Activated naive CD4-positive, alpha-beta T cell treated with anti-CD3 and anti-CD28 coated beads, Interleukin-2, amount 10 ng/mL, durations not matched to agents 7 days and 5 days (primary cell): ENCODE measurements around the gene NTMT1.

Source experiments
- CTCF ChIA-PET: fragments of 350-600 bp; sonication (Branson Sonifier 250); formaldehyde crosslinking; loops from one replicate; lab custom pipeline; 2021; ENCODE audit warnings: antibody characterized with exemption; lab: Charles Lee
- DNase-seq: peaks from one replicate; pipeline ENCODE4 v3.0.0-alpha.2; 2020
- H3K27ac Mint-ChIP-seq: one replicate; pipeline ENCODE4 v1.8.0; 2021; ENCODE audit warnings: mild to moderate bottlenecking, moderate library complexity, mixed read lengths
- H3K27me3 Mint-ChIP-seq: one replicate; pipeline ENCODE4 v1.8.0; 2021; ENCODE audit warnings: mild to moderate bottlenecking, mixed read lengths
- H3K36me3 Mint-ChIP-seq: one replicate; pipeline ENCODE4 v1.8.0; 2021; ENCODE audit warnings: mixed read lengths
- H3K4me1 Mint-ChIP-seq: one replicate; pipeline ENCODE4 v1.8.0; 2021; ENCODE audit warnings: mixed read lengths
- H3K4me3 Mint-ChIP-seq: one replicate; pipeline ENCODE4 v1.8.0; 2021; ENCODE audit warnings: mild to moderate bottlenecking, moderate library complexity, mixed read lengths
- H3K9me3 Mint-ChIP-seq: one replicate; pipeline ENCODE4 v1.8.0; 2021; ENCODE audit warnings: mixed read lengths

Gene NTMT1

DNA sequence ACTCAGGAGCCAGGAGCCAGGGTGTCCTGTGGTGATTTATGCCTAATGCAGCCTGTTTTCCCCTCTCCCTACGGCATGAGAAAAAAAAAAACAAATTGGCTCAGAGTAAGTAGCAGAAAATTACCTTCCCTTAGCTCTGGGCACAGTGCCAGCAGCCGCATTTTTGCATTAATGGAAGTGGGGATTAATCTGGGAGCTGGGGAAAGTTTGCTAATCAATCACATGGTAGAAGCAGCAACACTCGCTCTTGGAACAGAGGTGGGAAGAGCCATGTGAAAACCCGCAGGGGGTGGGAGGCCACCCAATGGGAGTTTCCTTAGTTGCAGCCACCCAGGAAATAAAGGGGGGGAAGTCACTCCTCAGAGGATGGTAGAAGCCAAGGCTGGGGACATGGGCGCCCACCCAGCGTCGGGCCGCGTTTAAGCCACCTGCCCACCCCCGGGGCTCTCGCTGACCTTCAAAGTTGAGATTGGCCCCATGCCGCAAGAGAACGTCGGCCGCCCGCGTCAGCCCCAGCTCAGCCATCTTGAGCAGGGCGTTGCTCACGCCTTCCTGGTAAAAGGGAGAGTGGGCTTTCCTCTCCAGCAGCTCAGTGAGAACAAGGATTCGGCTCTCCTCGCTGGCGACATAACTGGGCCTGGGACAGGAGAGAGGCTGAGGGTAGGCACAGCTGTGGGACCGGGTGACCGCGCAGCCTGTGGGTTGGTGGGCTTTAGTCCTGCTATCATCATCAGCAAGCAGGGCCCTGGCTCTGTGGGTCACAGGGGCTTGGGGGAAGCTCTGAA lies 14.3 kb downstream of the NTMT1 start:
- Mint-ChIP-seq H3K36me3 (peaks cover 16% of the 10 kb centered on the region), H3K27ac (peak overlapping the region; percentile 37), H3K9me3 (no peaks in the 10 kb centered on the region), H3K4me3 (peak overlapping the region; percentile 72), H3K27me3 (no peaks in the 10 kb centered on the region), H3K4me1 (peaks cover 23% of the 10 kb centered on the region)
- DNase-seq = no peak
- CTCF ChIA-PET = interaction anchor here (0.8 to 2.3 kb wide), 5 partner anchors 11 to 497 kb away, joined by 3 to 15 read pairs (median 4); partner anchors contain the start of gene NTMT1

GRCh38 chr9:129640871-129641749 lies 15.1 kb downstream of the NTMT1 start:
- Mint-ChIP-seq H3K27me3 (no peaks in the 10 kb centered on the region), H3K9me3 (no peaks in the 10 kb centered on the region), H3K36me3 (peaks cover 12% of the 10 kb centered on the region), H3K4me1 (peaks cover 23% of the 10 kb centered on the region), H3K4me3 (peak overlapping the region; percentile 72), H3K27ac (peak overlapping the region; percentile 71)
- CTCF ChIA-PET = interaction anchor here (1.2 to 2.0 kb wide), 2 partner anchors 12 to 149 kb away, joined by 4 to 5 read pairs; no protein-coding TSS in a partner anchor
- DNase-seq = peak; percentile 38

DNA sequence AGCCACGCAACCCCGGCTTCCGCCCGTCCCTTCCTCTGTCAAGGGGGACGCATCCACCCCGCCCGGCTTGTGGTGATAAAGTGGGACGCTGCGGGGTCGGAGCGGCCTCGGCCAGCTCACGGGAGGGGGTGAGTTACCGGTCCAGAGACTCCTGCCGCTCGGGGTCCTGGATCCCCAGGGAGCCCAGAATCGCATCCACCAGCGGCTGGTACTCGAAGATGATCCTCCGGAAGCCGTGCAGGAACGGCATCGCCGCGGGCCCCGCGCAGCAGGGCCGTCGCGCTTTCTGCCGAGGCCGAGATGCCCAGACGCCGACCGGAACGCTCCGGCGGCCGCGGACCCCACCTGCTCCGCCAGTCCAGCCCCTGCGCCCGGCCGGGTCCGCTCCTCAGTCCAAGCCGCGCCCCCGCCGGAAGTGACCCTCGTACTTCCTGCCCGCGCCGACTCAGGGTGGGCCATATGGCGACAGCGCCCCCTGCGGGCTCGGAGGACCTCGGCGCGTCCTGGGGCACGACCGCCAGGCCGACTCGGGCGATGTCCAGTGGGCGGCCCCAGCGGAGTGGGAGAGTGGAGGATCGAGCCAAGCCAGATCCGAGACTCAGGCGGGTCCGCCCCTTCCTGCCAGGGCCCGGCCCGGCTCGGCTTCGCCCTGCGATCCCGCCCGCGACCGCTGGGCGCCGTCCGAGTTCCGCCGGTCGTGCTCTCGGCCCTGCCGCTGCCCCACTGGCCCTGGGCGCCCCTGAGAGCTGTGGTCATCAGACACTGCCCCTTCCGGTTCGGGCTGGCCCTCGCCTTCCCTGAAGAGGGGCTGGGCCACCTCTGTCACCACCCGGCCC lies 16.0 kb downstream of the NTMT1 start, which contains the start of gene ASB6:
TSS of gene ASB6 (minus strand) at position 402 of the 836 bp plus-strand sequence. CDS start at position 250, 152 bp downstream.
- CTCF ChIA-PET = interaction anchor here (0.8 to 2.4 kb wide), 8 partner anchors 17 to 148 kb away, joined by 3 to 13 read pairs (median 6); no protein-coding TSS in a partner anchor
- Mint-ChIP-seq H3K27ac (peak within 1 kb of the TSS; percentile 86), H3K36me3 (peaks cover 12% of the 10 kb centered on the region), H3K4me3 (peak within 1 kb of the TSS; percentile 72), H3K4me1 (peaks cover 23% of the 10 kb centered on the region), H3K9me3 (no peaks in the 10 kb centered on the region), H3K27me3 (no peaks in the 10 kb centered on the region)
- peak; percentile 94 for DNase-seq

DNA sequence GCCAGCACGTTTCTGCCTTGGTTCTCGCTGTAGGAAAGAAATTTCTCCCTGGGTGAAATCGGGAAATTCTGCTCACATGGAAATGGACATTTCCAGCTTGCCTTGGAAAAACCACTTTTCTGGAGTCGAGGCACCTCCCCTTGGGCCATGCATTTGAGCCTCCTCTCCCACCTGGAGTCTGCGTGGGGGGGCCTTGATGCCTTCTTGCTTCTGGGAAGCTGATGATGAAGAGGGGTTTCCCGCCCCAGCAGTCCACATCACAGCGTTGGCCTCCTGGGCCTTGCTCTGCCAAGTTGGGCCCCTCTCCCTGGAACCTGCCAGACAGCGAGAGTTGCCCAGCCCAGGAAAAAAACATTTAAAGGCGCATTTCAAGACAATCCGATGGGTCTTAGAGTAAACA lies 17.7 kb downstream of the NTMT1 start:
- CTCF ChIA-PET = interaction anchor here (0.7 to 2.4 kb wide), 8 partner anchors 12 to 146 kb away, joined by 3 to 13 read pairs (median 7); no protein-coding TSS in a partner anchor
- Mint-ChIP-seq H3K9me3 (no peaks in the 10 kb centered on the region), H3K27me3 (no peaks in the 10 kb centered on the region), H3K36me3 (peaks cover 2% of the 10 kb centered on the region), H3K4me3 (no peak overlapping the region), H3K4me1 (peaks cover 21% of the 10 kb centered on the region), H3K27ac (no peak overlapping the region)
- no peak for DNase-seq

- CTCF ChIA-PET = interaction anchor here (0.8 to 2.1 kb wide), 4 partner anchors 12 to 139 kb away, joined by 3 to 9 read pairs (median 4); no protein-coding TSS in a partner anchor
- Mint-ChIP-seq H3K4me3 (no peak overlapping the region), H3K4me1 (peaks cover 21% of the 10 kb centered on the region), H3K36me3 (peaks cover 1% of the 10 kb centered on the region), H3K27ac (no peak overlapping the region), H3K9me3 (no peaks in the 10 kb centered on the region), H3K27me3 (no peaks in the 10 kb centered on the region)
- DNase-seq = no peak
These were observed 18.4 kb downstream of the NTMT1 start for GRCh38 chr9:129644365-129644764.

GRCh38 chr9:129644902-129645301 lies 18.9 kb downstream of the NTMT1 start:
- H3K27ac Mint-ChIP-seq = no peak overlapping the region
- no peaks in the 10 kb centered on the region for H3K27me3 Mint-ChIP-seq
- H3K4me3 Mint-ChIP-seq = no peak overlapping the region
- H3K36me3 Mint-ChIP-seq = no peaks in the 10 kb centered on the region
- CTCF ChIA-PET = interaction anchor here (0.8 kb wide), 1 partner anchor 139 kb away, joined by 4 read pairs; no protein-coding TSS in a partner anchor
- H3K4me1 Mint-ChIP-seq = peaks cover 19% of the 10 kb centered on the region
- H3K9me3 Mint-ChIP-seq = no peaks in the 10 kb centered on the region
- DNase-seq = no peak

DNA sequence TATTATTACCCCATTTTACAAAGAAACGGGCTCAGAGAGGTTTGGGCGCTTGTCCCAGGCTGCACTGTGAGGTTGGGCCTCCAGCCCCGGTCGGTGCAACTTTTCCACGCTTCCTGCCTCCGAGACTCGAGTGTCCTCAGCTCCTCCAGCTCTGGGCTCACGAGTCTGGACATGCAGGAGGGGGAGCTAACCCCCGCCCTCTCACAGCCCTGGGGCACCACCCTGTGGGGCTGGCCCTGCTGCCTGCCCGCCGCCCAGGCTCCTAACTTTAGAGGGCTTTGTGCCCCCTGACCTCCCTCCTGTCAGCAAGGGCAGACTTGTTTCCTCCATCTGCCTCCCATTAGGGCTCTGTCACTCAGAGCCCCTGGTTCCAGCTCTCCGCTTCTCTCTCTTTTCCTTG lies 20.3 kb downstream of the NTMT1 start:
- H3K9me3 Mint-ChIP-seq = no peaks in the 10 kb centered on the region
- CTCF ChIA-PET = no interaction called here
- no peaks in the 10 kb centered on the region for H3K36me3 Mint-ChIP-seq
- no peak overlapping the region for H3K4me3 Mint-ChIP-seq
- no peak for DNase-seq
- peaks cover 5% of the 10 kb centered on the region for H3K4me1 Mint-ChIP-seq
- H3K27me3 Mint-ChIP-seq = peaks cover 2% of the 10 kb centered on the region
- H3K27ac Mint-ChIP-seq = no peak overlapping the region

DNA sequence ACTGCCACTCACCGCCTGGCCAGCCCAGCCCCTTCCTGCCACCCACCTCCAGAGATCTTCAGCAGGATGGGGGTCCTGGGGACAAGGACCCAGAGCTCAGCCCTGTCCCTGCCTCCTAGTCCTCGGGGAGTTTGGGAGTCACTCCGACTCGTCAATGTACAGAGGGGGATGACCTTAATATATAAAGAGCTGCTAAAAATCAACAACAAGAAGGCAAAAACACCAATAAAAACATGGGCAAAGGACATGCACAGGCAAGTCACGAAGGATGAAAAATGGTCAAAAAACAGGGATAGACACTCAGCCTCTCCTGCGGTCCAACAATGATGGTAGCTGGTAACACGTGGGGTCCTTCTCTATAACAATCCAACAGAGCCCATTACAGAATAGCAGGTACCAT lies 20.7 kb downstream of the NTMT1 start:
- peaks cover 3% of the 10 kb centered on the region for H3K4me1 Mint-ChIP-seq
- CTCF ChIA-PET = no interaction called here
- H3K27me3 Mint-ChIP-seq = peaks cover 5% of the 10 kb centered on the region
- DNase-seq = no peak
- H3K27ac Mint-ChIP-seq = no peak overlapping the region
- H3K9me3 Mint-ChIP-seq = no peaks in the 10 kb centered on the region
- H3K4me3 Mint-ChIP-seq = no peak overlapping the region
- no peaks in the 10 kb centered on the region for H3K36me3 Mint-ChIP-seq

DNA sequence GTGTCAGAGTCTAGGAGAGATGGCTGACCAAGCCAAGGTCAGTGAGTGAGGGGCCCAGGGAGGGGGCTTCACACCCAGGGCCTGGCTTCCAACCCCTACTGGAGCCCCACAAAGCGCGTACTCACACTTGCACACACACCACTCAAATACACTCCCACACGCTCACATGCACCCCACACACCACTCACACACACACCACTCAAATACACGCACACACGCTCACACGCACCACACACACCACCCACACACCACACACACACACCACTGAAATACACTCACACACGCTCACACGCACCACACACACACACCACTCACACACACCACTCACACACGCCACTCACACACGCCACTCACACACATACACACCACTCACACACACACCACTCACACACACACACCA lies 21.7 kb downstream of the NTMT1 start:
- DNase-seq = no peak
- H3K4me3 Mint-ChIP-seq = no peak overlapping the region
- no peak overlapping the region for H3K27ac Mint-ChIP-seq
- peaks cover 5% of the 10 kb centered on the region for H3K27me3 Mint-ChIP-seq
- peaks cover under 1% of the 10 kb centered on the region for H3K4me1 Mint-ChIP-seq
- CTCF ChIA-PET = no interaction called here
- no peaks in the 10 kb centered on the region for H3K9me3 Mint-ChIP-seq
- no peaks in the 10 kb centered on the region for H3K36me3 Mint-ChIP-seq

DNA sequence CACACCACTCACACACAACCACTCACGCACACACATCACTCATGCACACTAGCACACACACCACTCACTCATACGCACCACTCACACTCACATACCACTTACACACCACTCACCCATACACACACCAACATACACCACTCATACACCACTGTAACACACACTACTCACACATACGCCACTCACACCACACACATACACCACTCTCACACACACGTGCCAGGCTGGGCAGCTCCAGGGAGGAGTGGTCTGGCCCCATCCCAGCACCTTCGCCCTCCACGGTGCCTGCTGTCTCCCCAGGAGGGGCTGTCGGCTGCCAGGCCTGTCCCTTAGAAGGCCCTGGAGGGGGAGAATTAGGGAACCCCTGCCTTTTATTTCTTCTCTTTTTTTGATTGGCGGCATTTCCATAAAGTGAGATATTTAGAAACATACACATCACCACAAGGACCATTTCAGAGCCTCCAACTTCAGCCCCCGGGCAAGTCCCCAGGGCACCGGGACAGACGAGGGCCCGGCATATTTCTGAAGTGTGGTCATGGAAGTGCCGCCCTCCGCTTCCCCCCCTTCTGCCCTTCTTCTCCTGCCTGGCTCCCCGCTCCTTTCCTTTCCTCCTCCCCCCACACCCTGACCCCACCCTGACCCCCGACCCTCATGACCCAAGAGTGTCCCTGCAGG lies 22.3 kb downstream of the NTMT1 start:
- DNase-seq = no peak
- CTCF ChIA-PET = no interaction called here
- H3K36me3 Mint-ChIP-seq = no peaks in the 10 kb centered on the region
- peaks cover 5% of the 10 kb centered on the region for H3K27me3 Mint-ChIP-seq
- no peaks in the 10 kb centered on the region for H3K9me3 Mint-ChIP-seq
- no peak overlapping the region for H3K4me3 Mint-ChIP-seq
- H3K4me1 Mint-ChIP-seq = no peaks in the 10 kb centered on the region
- no peak overlapping the region for H3K27ac Mint-ChIP-seq

GRCh38 chr9:129648764-129649115 lies 22.8 kb downstream of the NTMT1 start:
- no peaks in the 10 kb centered on the region for H3K36me3 Mint-ChIP-seq
- DNase-seq = no peak
- no peak overlapping the region for H3K27ac Mint-ChIP-seq
- H3K9me3 Mint-ChIP-seq = no peaks in the 10 kb centered on the region
- H3K4me3 Mint-ChIP-seq = no peak overlapping the region
- peaks cover 8% of the 10 kb centered on the region for H3K27me3 Mint-ChIP-seq
- CTCF ChIA-PET = no interaction called here
- no peaks in the 10 kb centered on the region for H3K4me1 Mint-ChIP-seq

DNA sequence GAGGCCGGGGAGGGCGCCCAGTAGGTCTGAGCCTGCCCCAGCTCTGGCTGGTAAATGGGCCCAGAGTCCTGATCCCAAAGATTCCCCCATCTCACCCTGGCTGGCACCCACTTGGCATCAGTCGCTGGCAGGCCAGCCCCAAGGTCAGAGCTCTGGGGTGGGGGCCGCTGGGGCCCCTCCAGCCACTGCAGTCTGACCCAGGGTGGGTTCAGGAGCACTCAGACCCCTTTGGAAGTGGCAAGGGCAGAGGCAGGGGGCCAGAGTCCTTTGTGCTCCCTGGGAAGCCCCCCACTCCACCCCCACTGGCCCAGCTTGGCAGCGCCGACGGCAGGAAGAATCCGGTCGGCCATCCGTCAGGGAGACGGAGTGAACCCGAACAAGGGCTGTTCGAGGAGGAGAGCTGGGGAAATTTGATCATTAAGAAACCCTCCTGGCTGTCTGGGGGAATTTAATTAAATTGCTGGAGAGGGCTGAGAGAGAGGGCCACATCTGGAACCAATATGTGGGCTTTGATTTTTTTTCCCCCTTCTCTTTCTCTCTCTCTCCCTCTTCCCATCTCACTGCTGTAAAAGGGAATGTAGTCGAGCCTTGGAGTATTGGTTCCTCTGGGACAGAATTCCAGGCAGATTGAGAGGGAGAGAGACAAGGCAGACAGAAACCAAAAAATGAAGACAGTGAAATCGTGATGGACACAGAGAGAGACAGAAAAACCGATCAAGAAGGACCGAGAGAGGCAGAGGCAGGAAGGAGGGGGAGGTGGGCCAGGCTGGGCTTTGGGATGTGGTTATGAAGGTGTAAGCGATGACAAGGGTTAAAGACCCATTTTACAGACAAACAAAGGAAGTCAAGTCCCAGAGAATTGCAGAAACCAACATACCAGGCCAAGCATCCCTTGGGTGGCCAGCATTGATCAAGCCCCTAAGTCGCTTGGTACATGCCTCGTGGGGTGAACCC lies 24.0 kb downstream of the NTMT1 start:
- no peak for DNase-seq
- Mint-ChIP-seq H3K9me3 (no peaks in the 10 kb centered on the region), H3K27me3 (peaks cover 16% of the 10 kb centered on the region), H3K4me3 (no peak overlapping the region), H3K27ac (no peak overlapping the region), H3K36me3 (no peaks in the 10 kb centered on the region), H3K4me1 (no peaks in the 10 kb centered on the region)
- CTCF ChIA-PET = no interaction called here
